DMS114 treated with DMSO at 0.1 percent for 48 hours (cell line): ENCODE data around the gene TPPP3.

Experiments
- DNase-seq: peaks from one replicate; lab custom pipeline; 2025; ENCODE audit not compliant: unreplicated experiment; lab: John Stamatoyannopoulos, UW

The TPPP3 gene

DNA sequence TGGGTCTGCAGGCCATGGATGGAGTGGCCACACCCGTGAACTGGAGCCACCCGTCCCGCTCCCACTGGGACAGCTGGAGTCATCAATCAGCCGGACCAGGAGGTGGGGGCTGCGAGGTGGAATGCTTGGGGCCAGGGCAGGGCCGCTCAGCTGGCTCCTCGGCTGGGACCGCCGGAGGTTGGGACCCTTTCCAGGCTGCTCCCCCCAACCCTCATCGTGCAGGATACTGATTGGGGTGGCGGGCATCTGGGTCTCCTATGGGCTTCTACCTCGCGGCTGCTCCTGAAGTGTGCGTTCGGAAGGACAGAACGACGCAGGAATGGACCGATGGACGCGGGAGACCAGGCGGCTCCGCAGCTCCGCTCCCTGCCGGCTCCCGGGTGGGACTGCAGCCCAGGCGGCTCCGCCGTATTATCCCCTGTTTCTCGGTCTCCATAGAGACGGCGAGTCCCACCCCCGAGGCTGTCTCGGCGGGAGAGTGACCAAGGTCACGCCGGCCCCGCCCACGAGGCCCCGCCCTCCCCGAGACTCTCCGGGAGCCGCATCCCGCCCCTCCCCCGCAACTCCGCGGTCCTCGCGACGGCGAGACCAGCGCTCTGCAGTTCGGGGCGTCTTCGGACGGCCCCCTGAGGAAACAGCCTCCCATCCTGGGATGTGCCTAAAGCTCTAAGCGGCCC, at the start of gene TPPP3:
TPPP3 (minus strand) TSS at position 388 of the 677 bp plus-strand sequence. CDS start 2,387 bp downstream, outside the sequence.
- peak; percentile 34 for DNase-seq

DNA sequence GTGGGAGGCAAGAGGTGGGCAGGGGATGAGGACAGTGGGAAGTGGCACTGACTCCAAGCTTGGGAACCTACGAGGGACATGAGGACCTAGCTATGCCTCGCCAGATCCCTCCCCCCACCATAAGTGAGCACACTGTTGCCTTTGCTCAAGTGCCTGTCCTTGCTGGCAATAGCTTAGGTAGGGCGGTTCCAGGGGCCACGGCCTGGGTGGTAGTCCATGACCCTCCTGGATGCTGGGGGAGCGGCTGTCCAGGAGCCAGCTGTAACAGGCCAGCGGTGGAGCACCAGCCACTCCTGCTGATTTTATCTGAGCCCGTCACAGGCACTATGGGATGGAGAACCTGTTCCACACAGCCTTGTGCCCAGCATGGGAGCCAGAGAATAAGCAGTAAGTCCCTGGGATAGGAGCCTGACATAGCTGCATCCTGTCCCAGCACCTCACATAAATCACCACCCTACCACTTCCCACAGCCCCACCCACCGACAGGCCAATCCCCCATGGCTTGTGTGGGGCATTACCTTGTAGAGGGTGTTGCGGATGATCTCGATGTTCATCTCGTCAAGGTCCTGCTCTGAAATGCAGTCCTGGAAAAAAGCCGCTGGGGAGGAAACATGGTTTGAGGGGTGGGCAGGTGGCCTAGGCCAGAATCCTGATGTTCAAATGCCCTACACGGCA, 49.4 kb upstream of the TPPP3 start:
- no peak for DNase-seq

GRCh38 chr16:67441907-67442306, 48.6 kb upstream of the TPPP3 start:
- DNase-seq = no peak

DNA sequence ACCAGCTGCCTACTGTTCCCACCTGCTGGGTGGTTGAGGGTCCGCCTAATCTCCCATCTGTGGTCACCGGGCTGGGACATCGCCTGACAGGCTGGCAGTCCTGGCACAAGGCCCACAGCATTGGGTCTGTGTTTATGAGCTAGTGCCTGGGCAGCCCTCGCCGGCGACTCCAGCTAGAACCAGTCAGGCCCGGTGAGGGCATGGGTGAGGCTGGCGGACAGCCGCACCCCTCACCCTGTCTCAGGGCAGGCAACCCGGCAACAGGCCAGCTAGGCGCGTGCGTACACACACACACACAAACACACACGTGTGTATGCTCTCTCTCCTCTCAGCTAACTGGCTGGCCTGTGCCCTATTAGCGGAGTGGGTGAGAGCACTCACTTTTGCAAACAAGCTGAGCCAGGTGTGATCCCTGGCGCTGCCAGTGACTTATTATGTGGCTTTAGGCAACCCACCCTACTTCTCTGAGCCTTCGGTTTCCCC, 48.0 kb upstream of the TPPP3 start:
- no peak for DNase-seq

GRCh38 chr16:67438824-67439393, 45.6 kb upstream of the TPPP3 start:
- DNase-seq = no peak

DNA sequence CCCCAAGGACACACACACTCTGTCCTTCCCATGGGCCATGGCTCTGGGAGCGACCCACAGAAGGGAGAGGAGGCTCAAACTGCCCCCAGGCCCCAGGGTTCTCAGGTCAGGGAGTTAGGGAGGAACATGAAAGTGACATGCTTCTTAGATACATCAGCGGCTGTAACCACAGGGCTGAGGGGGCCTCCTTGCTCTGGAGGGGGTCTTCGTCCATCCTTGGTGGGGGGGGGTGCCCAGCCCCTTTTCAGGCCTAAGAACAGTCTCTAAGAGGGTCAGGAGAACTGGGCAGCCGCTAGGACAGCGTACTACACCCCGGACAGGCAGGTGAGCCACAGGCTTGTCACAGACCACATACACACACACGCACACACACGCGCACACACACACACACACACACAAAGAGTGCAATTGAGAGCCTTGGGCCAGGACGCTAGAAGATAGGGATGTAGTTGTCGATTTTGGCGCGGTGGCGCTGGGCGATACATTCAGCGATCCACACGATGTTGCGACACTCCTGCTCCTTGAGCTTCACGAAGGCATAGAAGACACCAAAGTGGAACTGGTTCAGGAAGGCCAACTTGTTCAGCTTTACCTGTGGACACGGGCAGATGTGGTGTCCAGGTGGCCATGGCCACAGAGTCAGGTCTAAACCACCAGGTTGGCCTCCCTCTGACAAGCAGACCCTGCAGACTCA, 44.9 kb upstream of the TPPP3 start:
- no peak for DNase-seq

DNA sequence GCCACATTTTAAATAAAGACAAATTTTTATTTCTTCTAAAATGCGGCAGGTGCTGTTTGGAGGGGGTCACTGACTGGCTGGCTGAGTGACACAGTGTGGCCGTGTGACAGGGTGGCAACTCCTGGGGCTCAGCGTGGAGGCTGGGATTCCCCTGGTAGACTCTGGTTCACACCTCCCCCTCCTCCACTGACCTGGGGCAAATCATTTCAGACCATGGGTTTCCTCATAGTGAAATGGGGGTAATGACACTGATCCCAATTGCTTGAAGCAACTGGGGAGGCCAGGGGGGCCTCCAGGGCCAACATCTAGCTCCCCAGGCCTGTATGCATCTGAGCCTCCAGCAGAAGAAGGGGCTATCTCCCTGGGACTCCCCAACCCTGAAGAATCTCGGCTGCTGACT, 44.2 kb upstream of the TPPP3 start:
- no peak for DNase-seq

GRCh38 chr16:67436640-67437193, 43.4 kb upstream of the TPPP3 start:
- DNase-seq = no peak

- DNase-seq = no peak
Measured at GRCh38 chr16:67435758-67436164, 42.5 kb upstream of the TPPP3 start.

GRCh38 chr16:67433131-67433719, 39.9 kb upstream of the TPPP3 start:
- no peak for DNase-seq

- no peak for DNase-seq
Measured at GRCh38 chr16:67432506-67432890, 39.2 kb upstream of the TPPP3 start.

- DNase-seq = no peak
Measured at GRCh38 chr16:67431775-67432505, 38.6 kb upstream of the TPPP3 start.

GRCh38 chr16:67430977-67431774, 37.9 kb upstream of the TPPP3 start, which contains the start of gene HSD11B2:
HSD11B2 (plus strand) TSS chr16:67431121; CDS start chr16:67431249, 128 bp downstream.
- no peak for DNase-seq

- no peak for DNase-seq
Measured at GRCh38 chr16:67430504-67430976, 37.2 kb upstream of the TPPP3 start.

- DNase-seq = no peak
Measured at GRCh38 chr16:67429799-67430503, 36.7 kb upstream of the TPPP3 start.

DNA sequence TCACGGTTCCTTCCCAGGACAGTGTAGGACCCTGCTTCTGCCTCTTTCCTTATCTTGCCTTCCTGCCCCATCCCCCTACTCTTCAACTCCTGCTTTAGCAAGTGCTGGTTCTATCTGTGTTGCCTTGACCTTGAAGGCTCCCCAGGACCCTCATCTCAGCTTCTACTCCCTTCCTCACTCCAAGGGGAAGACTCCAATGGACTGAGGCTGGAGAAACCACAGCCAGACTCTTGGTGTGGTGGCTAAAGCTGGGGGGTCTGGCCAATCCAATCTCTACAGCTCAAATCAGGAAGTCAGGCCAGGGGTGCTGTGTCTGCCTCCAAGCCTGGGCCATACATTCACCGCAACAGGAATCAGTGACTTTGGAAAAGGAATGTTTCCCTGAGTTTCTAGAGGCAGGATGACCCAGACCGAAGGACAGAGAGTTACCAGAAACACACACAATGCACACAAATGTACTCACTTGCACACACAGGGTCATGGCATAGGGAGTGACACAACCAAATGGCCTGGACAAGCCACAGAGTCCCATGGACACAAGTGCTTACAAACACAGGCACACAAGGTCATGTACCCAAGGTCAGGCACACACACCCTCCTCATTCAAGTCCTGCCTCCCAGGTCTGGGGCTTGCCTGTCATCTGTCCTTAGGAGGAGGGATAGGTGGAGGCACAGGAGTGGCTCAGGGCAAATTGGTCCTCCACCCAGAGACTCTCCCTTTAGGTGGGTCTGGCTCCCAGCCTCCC, 35.9 kb upstream of the TPPP3 start:
- DNase-seq = no peak

DNA sequence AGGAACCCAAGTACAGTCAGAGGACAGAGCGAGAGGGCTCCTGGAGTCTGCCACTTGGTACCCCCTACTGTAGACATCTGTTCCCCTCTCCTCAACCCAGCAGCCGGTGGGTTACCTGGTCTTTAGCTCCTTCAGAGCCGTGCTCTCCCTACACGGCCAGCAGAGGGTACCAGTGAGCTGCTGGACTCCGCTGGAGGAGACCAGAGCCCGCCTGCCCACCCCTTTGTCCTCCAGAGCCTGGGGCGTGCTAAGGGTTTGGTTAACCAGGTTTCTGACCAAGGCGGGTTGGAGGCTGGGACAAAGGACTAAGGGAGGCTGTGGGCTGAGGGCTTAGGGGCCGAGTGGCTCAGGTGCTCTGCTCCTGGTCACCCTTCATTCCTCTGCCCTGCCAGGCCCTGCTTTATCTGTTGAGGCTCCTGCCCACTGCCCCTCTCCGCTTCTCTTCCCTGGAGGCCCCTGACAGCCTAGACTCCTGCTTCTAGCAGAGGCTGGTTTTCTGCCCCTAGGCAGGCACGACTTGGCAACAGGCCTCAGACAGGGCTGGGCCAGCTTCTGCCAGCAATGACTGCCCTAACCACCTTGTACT, 34.9 kb upstream of the TPPP3 start:
- peak; percentile 65 for DNase-seq

DNA sequence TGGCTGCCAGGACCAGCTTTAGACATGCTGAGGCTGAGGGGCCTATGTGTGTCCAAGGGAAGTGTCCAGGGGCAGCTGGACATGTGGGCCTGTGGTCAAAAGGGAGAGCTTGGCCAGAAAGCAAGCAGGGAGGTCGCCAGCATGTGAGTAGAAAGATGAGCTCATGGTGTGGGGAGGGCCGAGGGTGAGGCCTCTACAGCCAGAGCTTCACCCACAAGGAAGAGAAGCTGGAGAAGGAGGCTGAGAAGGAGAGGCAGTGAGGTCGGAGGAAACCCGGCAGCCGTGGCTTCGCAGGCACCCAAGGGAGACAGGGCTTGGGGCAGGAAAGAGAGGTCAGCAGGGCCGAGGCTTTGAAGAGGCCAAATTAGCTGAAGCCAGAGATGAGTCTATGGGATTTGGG, 33.7 kb upstream of the TPPP3 start:
- no peak for DNase-seq
